ENCODE data around the gene TINAGL1.
A peak's percentile ranks its signal among the peaks of the same experiment; 100 is the strongest.

TINAGL1 gene

DNA sequence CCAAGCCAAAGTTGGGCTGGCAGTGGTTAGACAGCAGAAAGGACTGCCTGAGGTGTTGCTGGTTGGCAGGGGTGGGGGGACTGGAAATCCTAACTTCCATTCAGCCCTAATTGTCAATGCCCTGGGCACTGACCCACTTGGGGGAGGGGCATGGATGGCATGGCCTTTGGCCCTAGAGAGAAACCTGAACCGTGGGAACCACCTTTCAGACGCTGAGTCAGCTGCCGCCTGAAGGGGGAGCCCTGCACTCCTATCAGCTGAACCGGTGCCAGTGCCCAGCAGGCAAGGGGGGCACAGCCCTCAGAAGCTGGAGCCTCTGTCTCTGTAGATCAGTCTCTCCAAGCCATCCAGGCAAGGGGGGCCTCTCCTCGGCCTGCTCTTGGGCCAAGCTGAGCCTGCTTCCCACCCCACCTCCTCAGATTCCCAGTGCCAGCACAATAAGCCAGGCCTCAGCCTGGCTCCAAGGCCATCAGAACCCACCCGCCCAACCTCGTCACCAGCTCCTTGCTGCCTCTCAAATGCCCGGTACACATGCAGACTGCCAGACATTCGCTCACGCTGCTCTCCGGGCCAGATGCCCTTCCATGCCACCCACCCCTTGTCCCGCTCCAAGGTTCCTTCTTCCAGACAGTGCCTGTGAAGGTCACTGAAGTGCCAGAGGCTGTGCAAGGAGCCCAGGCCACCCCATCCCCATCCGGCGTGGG is 11.6 kb downstream of the TINAGL1 start:
- no peaks in the 10 kb centered on the region for H3K27me3 ChIP-seq (ENCODE audit: insufficient read depth, low read length, poor library complexity, severe bottlenecking)
- H3K9ac ChIP-seq (ENCODE audit: low read depth, low read length, poor library complexity, severe bottlenecking) = no peak overlapping the region
- H3K79me2 ChIP-seq (ENCODE audit: insufficient read depth, low read length) = no peaks in the 10 kb centered on the region
- no peaks in the 10 kb centered on the region for H3F3A ChIP-seq (ENCODE audit: low read depth)
- H3K9me2 ChIP-seq (replicated peaks; ENCODE audit: low read depth, low read length) = no peaks in the 10 kb centered on the region
- no peaks in the 10 kb centered on the region for H3K9me3 ChIP-seq (ENCODE audit: insufficient read depth, low read depth, low read length)
- H2AFZ ChIP-seq (ENCODE audit: low read length) = no peak overlapping the region
- H4K20me1 ChIP-seq (ENCODE audit: insufficient read depth, low read length, poor library complexity, severe bottlenecking) = no peaks in the 10 kb centered on the region
- H3K36me3 ChIP-seq (ENCODE audit: insufficient read depth, low read length) = no peaks in the 10 kb centered on the region
- H3K4me3 ChIP-seq (ENCODE audit: low read length, poor library complexity, severe bottlenecking) = no peak overlapping the region
- no peak for TF ChIP-seq EZH2phosphoT487 (IDR thresholded peaks at IDR 0.05; ENCODE audit: borderline replicate concordance)
- TF ChIP-seq, protein P1, sequence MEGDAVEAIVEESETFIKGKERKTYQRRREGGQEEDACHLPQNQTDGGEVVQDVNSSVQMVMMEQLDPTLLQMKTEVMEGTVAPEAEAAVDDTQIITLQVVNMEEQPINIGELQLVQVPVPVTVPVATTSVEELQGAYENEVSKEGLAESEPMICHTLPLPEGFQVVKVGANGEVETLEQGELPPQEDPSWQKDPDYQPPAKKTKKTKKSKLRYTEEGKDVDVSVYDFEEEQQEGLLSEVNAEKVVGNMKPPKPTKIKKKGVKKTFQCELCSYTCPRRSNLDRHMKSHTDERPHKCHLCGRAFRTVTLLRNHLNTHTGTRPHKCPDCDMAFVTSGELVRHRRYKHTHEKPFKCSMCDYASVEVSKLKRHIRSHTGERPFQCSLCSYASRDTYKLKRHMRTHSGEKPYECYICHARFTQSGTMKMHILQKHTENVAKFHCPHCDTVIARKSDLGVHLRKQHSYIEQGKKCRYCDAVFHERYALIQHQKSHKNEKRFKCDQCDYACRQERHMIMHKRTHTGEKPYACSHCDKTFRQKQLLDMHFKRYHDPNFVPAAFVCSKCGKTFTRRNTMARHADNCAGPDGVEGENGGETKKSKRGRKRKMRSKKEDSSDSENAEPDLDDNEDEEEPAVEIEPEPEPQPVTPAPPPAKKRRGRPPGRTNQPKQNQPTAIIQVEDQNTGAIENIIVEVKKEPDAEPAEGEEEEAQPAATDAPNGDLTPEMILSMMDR (conservative IDR thresholded peaks at IDR 0.05; ENCODE audit: low read length) = peak; percentile 81
- no peak overlapping the region for H3K4me2 ChIP-seq (ENCODE audit: low read depth, low read length, poor library complexity, severe bottlenecking)
- no peaks in the 10 kb centered on the region for H3K4me1 ChIP-seq (ENCODE audit: insufficient read depth, low read length, poor library complexity, severe bottlenecking)

DNA sequence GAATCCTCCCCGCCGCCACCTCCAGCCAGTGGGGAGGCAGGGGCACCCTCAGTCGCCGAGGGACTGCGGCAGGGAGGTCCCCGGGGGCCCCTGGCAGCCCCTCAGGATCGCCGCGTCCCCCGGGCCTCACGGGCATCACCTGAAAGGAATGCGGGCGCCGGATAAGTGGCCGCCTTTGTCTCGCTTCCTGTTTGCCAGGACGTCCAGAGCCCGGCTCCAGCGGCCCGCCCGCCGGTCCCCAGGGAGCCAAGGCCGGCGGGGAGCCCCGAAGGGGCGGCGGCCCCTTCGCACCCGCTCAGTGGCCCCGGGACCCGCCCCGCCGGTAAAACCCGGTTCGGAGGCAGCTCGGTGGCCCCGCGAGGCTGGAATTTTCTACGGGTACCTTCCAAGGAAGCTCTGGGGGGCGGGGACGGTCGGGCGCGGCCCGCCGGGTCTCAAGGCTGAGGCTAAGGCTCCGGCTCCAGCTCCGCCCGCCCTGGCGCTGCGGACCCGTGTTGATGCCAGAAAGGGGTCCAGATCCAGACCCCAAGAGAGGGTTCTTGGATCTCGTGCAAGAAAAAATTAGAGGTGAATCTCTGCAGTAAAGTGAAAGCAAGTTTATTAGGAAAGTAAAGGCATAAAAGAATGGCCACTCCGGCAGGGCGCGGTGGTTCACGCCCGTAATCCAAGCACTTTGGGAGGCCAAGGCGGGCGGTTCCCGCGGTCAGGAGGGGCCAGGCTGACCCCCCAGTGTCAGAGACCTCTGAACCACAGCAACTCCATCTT is 12.6 kb downstream of the TINAGL1 start:
- TF ChIP-seq, protein P1 (conservative IDR thresholded peaks at IDR 0.05; ENCODE audit: low read length) = no peak
- no peak for TF ChIP-seq EZH2phosphoT487 (IDR thresholded peaks at IDR 0.05; ENCODE audit: borderline replicate concordance)
- no peak overlapping the region for H3K4me2 ChIP-seq (ENCODE audit: low read depth, low read length, poor library complexity, severe bottlenecking)
- H4K20me1 ChIP-seq (ENCODE audit: insufficient read depth, low read length, poor library complexity, severe bottlenecking) = no peaks in the 10 kb centered on the region
- no peak overlapping the region for H3K9ac ChIP-seq (ENCODE audit: low read depth, low read length, poor library complexity, severe bottlenecking)
- no peaks in the 10 kb centered on the region for H3K9me3 ChIP-seq (ENCODE audit: insufficient read depth, low read depth, low read length)
- H3K79me2 ChIP-seq (ENCODE audit: insufficient read depth, low read length) = no peaks in the 10 kb centered on the region
- no peaks in the 10 kb centered on the region for H3F3A ChIP-seq (ENCODE audit: low read depth)
- no peaks in the 10 kb centered on the region for H3K9me2 ChIP-seq (replicated peaks; ENCODE audit: low read depth, low read length)
- H3K4me3 ChIP-seq (ENCODE audit: low read length, poor library complexity, severe bottlenecking) = no peak overlapping the region
- H3K4me1 ChIP-seq (ENCODE audit: insufficient read depth, low read length, poor library complexity, severe bottlenecking) = no peaks in the 10 kb centered on the region
- H2AFZ ChIP-seq (ENCODE audit: low read length) = no peak overlapping the region
- no peaks in the 10 kb centered on the region for H3K27me3 ChIP-seq (ENCODE audit: insufficient read depth, low read length, poor library complexity, severe bottlenecking)
- H3K36me3 ChIP-seq (ENCODE audit: insufficient read depth, low read length) = no peaks in the 10 kb centered on the region

DNA sequence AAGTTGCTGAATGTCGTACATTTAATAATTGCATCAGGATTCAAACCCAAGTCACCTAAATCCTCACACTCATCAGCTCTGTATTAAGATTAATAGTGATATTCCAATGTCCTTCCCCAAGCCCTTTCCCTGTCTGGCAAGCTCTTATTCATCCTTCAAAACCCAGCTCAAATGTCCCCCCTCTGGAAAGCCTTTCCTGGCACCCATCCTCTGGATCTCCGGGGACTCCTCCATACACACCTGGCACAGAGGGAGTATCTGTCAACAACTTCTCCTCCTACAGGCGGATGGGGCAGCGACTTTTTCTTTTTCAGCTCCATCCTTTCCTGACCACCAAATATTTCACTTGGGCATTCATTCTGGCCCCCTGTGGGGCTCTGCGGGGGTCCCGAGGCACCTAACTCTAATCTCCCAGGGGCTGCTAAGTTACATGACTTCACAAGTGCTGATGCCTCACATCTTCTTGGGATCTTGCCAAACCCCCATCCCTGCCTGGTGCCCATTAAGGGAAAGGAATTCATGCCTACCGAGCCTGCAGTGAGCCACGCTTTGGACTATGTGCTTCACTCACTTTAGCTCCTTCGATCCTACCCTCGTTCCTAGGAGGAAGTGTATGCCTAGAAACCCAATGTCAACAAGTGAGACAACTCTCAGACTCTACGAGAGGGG is 15.2 kb downstream of the TINAGL1 start:
- Histone ChIP-seq H3K27me3 (ENCODE audit: insufficient read depth, low read length, poor library complexity, severe bottlenecking) (no peaks in the 10 kb centered on the region), H3K4me2 (ENCODE audit: low read depth, low read length, poor library complexity, severe bottlenecking) (no peak overlapping the region), H3K4me1 (ENCODE audit: insufficient read depth, low read length, poor library complexity, severe bottlenecking) (peaks cover 13% of the 10 kb centered on the region), H3K79me2 (ENCODE audit: insufficient read depth, low read length) (no peaks in the 10 kb centered on the region), H3K9me2 (replicated peaks; ENCODE audit: low read depth, low read length) (no peaks in the 10 kb centered on the region), H3F3A (ENCODE audit: low read depth) (no peaks in the 10 kb centered on the region), H3K36me3 (ENCODE audit: insufficient read depth, low read length) (no peaks in the 10 kb centered on the region), H3K9me3 (ENCODE audit: insufficient read depth, low read depth, low read length) (no peaks in the 10 kb centered on the region), H3K4me3 (ENCODE audit: low read length, poor library complexity, severe bottlenecking) (no peak overlapping the region), H3K9ac (ENCODE audit: low read depth, low read length, poor library complexity, severe bottlenecking) (no peak overlapping the region), H2AFZ (ENCODE audit: low read length) (no peak overlapping the region), H4K20me1 (ENCODE audit: insufficient read depth, low read length, poor library complexity, severe bottlenecking) (no peaks in the 10 kb centered on the region)
- TF ChIP-seq EZH2phosphoT487 (IDR thresholded peaks at IDR 0.05; ENCODE audit: borderline replicate concordance) = no peak
- TF ChIP-seq, protein P1 (conservative IDR thresholded peaks at IDR 0.05; ENCODE audit: low read length) = no peak
